Measurements from ENCODE around the gene ATP6V0E1. TPM values are rescaled to one million over a fixed set of nuclear protein-coding genes. Genes with fewer than 3 reads are reported as not detected.
"Not testable (repeated sequence)": the region's sequence is repeated elsewhere in the genome, so short reads cannot be mapped to it uniquely, and the experiment has no call there.

Gene ATP6V0E1
- total and polyA plus RNA-seq, 2 experiments from 2014 or later: 75.9 to 250 TPM

- TF ChIP-seq ZNF462 (CRISPR knock-in tag; IDR thresholded peaks at IDR 0.05): no peak
- no peak for TF ChIP-seq NANOG (IDR thresholded peaks at IDR 0.05; ENCODE audit: borderline replicate concordance)
- TF ChIP-seq POLR2AphosphoS5 (IDR thresholded peaks at IDR 0.05; ENCODE audit: low read depth): no peak
These were observed 45.9 kb downstream of the ATP6V0E1 start (continued) for GRCh38 chr5:173029499-173029921.

GRCh38 chr5:173032096-173032495 is 48.5 kb downstream of the ATP6V0E1 start:
- H3K4me3 Mint-ChIP-seq; H3K9me3 Mint-ChIP-seq; H2AFZ ChIP-seq; H3K9me2 ChIP-seq (ENCODE audit: insufficient read depth); H3K4me2 ChIP-seq; H3K27me3 Mint-ChIP-seq (ENCODE audit: insufficient read depth, low read depth, poor library complexity); H3K27ac Mint-ChIP-seq; H3K36me3 Mint-ChIP-seq (ENCODE audit: low read depth); DNase-seq (ENCODE audit: low spot score); H3K27me3 ChIP-seq (ENCODE audit: insufficient read depth); H3K4me3 ChIP-seq; ATAC-seq; H3K4me1 Mint-ChIP-seq; H3K36me3 ChIP-seq (ENCODE audit: insufficient read depth); H3K27ac ChIP-seq (ENCODE audit: low read depth); H3F3A ChIP-seq (replicated peaks; ENCODE audit: low read depth): not testable (repeated sequence)
- H3K79me2 ChIP-seq (replicated peaks; ENCODE audit: insufficient read depth): peaks cover 33% of the 10 kb centered on the region
- peaks cover 14% of the 10 kb centered on the region; the same call in 1 of the 2 replicates for H4K20me1 ChIP-seq (replicated peaks; ENCODE audit: insufficient read depth)
- peaks cover 13% of the 10 kb centered on the region for H3K4me1 ChIP-seq (ENCODE audit: insufficient read depth)

- H3K27ac ChIP-seq (ENCODE audit: low read depth): no peak overlapping the region
- no peaks in the 10 kb centered on the region for H3K36me3 ChIP-seq (ENCODE audit: insufficient read depth)
- no peaks in the 10 kb centered on the region for H3K27me3 ChIP-seq (ENCODE audit: insufficient read depth)
- Mint-ChIP-seq H3K27me3 (ENCODE audit: insufficient read depth, low read depth, poor library complexity) (no peaks in the 10 kb centered on the region), H3K4me1 (no peaks in the 10 kb centered on the region), H3K9me3 (no peaks in the 10 kb centered on the region), H3K27ac (no peak overlapping the region), H3K4me3 (no peak overlapping the region), H3K36me3 (ENCODE audit: low read depth) (peaks cover 7% of the 10 kb centered on the region; the same call in 2 of the 3 replicates)
- H3K79me2 ChIP-seq (replicated peaks; ENCODE audit: insufficient read depth): peaks cover 30% of the 10 kb centered on the region
- no peak for DNase-seq (ENCODE audit: low spot score)
- H2AFZ ChIP-seq: no peak overlapping the region
- no peak for ATAC-seq
- H3K4me3 ChIP-seq: no peak overlapping the region
- no peak overlapping the region for H3K4me2 ChIP-seq
- no peaks in the 10 kb centered on the region for H3F3A ChIP-seq (replicated peaks; ENCODE audit: low read depth)
- H3K4me1 ChIP-seq (ENCODE audit: insufficient read depth): peaks cover 13% of the 10 kb centered on the region
- peaks cover 10% of the 10 kb centered on the region; the same call in 1 of the 2 replicates for H4K20me1 ChIP-seq (replicated peaks; ENCODE audit: insufficient read depth)
- H3K9me2 ChIP-seq (ENCODE audit: insufficient read depth): no peaks in the 10 kb centered on the region
- no peak for TF ChIP-seq ETS1 (IDR thresholded peaks at IDR 0.05)
- TF ChIP-seq ZNF331 (CRISPR knock-in tag; IDR thresholded peaks at IDR 0.05; ENCODE audit: low read depth): no peak
These were observed 49.2 kb downstream of the ATP6V0E1 start for GRCh38 chr5:173032730-173033129.

Data from GM23338 (cell line).